Tibial nerve (tissue), 4 donors: ENCODE results near the gene PAQR7.

Source experiments
- EP300 ChIP-seq, 2 donors: sonication (generic); formaldehyde crosslinking; IDR thresholded peaks; one replicate each; pipeline ENCODE4 v1.6.1; 2017; ENCODE audit warnings: antibody characterized with exemption in 2 of 2, mild to moderate bottlenecking in 1 of 2
- POLR2A ChIP-seq, 2 donors: fragments of 450-650 bp; IDR thresholded peaks; one replicate each; pipeline ENCODE4 v1.6.1; 2017; ENCODE audit warnings: antibody characterized with exemption in 2 of 2, mild to moderate bottlenecking in 2 of 2, moderate library complexity in 2 of 2
- TF ChIP-seq, protein P1 (sequence below), 5 experiments: fragments of 200-600 bp in 3 of 5; fragments of 450-650 bp in 2 of 5; sonication (generic) in 3 of 5; IDR thresholded peaks; one replicate each; pipeline ENCODE4 v1.5.1; 2016 to 2019; ENCODE audit warnings: antibody characterized with exemption in 5 of 5, mild to moderate bottlenecking in 3 of 5, moderate library complexity in 2 of 5

DNA sequence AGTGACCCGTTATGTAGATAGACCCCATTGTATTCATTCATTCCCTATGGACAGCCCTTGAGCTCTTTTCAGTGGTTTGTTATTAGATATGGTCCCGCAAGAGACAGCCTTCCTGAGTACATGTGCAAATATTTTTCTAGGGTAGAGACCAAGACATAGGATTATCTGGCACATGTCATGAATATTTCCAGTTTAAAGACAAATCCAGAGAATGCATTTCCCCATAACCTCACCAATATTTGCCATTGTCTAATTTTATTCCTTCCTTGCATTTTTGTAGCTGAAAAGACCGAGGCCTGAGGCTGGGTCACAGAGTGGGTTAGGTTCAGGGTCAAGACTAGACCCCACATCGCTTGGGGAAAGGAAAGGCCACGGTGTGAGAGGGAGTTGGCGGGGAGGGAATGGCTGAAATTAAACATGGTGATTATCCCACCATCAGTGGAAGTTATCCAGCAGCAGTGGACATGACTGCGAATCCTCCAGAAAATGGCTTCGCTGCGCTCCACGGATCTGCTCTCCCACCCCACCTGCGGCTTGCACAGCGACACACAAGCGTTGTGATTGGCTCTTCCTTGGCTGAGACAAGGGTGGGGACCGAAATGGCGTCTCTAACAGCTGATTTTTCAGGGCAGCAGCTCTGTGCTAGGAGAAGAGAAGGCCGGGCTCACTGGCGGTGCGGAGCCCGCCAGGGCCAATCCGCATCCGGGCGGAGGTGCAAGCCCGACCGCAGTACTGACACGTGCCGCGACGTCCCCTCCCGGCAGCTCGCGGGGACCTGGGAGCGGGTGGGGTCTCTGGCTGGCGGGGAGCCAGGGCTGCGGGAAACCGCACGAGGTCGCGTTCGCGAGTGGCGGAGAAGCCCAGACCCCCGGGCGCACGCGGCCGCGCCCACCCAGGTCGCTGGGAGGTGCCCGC, 46.8 kb upstream of the PAQR7 start:
- TF ChIP-seq, protein P1, sequence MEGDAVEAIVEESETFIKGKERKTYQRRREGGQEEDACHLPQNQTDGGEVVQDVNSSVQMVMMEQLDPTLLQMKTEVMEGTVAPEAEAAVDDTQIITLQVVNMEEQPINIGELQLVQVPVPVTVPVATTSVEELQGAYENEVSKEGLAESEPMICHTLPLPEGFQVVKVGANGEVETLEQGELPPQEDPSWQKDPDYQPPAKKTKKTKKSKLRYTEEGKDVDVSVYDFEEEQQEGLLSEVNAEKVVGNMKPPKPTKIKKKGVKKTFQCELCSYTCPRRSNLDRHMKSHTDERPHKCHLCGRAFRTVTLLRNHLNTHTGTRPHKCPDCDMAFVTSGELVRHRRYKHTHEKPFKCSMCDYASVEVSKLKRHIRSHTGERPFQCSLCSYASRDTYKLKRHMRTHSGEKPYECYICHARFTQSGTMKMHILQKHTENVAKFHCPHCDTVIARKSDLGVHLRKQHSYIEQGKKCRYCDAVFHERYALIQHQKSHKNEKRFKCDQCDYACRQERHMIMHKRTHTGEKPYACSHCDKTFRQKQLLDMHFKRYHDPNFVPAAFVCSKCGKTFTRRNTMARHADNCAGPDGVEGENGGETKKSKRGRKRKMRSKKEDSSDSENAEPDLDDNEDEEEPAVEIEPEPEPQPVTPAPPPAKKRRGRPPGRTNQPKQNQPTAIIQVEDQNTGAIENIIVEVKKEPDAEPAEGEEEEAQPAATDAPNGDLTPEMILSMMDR (IDR thresholded peaks at IDR 0.05), result no peak
- no peak for TF ChIP-seq POLR2A (IDR thresholded peaks at IDR 0.05)
- no peak for TF ChIP-seq EP300 (IDR thresholded peaks at IDR 0.05)
